PFSK-1 (cell line): Measurements from ENCODE around the gene CDC34.

ENCODE experiments used
- FOXP2 ChIP-seq: optimal IDR thresholded peaks from 2 replicates; pipeline ENCODE3; 2011; ENCODE audit warnings: borderline replicate concordance, control low read depth, inconsistent platforms; ENCODE audit not compliant: insufficient read depth; ENCODE audit errors: extremely low read length, extremely low read depth
- POLR2AphosphoS5 ChIP-seq: IDR thresholded peaks from 2 replicates; pipeline ENCODE4 v1.6.1; 2012; ENCODE audit warnings: low read depth, mild to moderate bottlenecking, control low read depth, low read length, moderate library complexity
- REST ChIP-seq, 2 experiments: IDR thresholded peaks; 2 replicates each; pipeline versions ENCODE4 v1.6.1 to v1.8.0; 2011 to 2012; ENCODE audit warnings: low read depth in 2 of 2, low read length in 2 of 2, control low read depth in 1 of 2, inconsistent platforms in 1 of 2, mild to moderate bottlenecking in 1 of 2, moderate library complexity in 1 of 2; ENCODE audit not compliant: insufficient read depth in 1 of 2
- SIN3A ChIP-seq: IDR thresholded peaks from 2 replicates; pipeline ENCODE4 v1.6.1; 2012; ENCODE audit warnings: mild to moderate bottlenecking, low read length, moderate library complexity, borderline replicate concordance; ENCODE audit not compliant: insufficient read depth
- TAF1 ChIP-seq: IDR thresholded peaks from 2 replicates; pipeline ENCODE4 v1.6.1; 2012; ENCODE audit warnings: low read length, control low read depth, borderline replicate concordance; ENCODE audit not compliant: insufficient read depth

Gene CDC34

GRCh38 chr19:495081-495401, 36.5 kb upstream of the CDC34 start:
- TF ChIP-seq FOXP2 (no peak), TAF1 (no peak), POLR2AphosphoS5 (no peak), REST (IDR thresholded peaks at IDR 0.05; ENCODE audit: insufficient read depth in 1 of 2, low read depth in 2 of 2, low read length in 2 of 2) (no peak), SIN3A (no peak)

- no peak for TF ChIP-seq POLR2AphosphoS5
- TF ChIP-seq SIN3A = no peak
- no peak for TF ChIP-seq TAF1
- no peak for TF ChIP-seq FOXP2
- no peak for TF ChIP-seq REST (IDR thresholded peaks at IDR 0.05; ENCODE audit: insufficient read depth in 1 of 2, low read depth in 2 of 2, low read length in 2 of 2)
Observed at GRCh38 chr19:495402-496111, 36.0 kb upstream of the CDC34 start.

GRCh38 chr19:496112-496665, 35.4 kb upstream of the CDC34 start, which contains the start of gene MADCAM1:
Gene MADCAM1 (plus strand): TSS chr19:496486. CDS start chr19:496500, 14 bp downstream.
- TF ChIP-seq FOXP2 (no peak), SIN3A (no peak), POLR2AphosphoS5 (no peak), REST (IDR thresholded peaks at IDR 0.05; ENCODE audit: insufficient read depth in 1 of 2, low read depth in 2 of 2, low read length in 2 of 2) (no peak), TAF1 (no peak)

- TF ChIP-seq SIN3A (no peak), FOXP2 (no peak), POLR2AphosphoS5 (no peak), REST (IDR thresholded peaks at IDR 0.05; ENCODE audit: insufficient read depth in 1 of 2, low read depth in 2 of 2, low read length in 2 of 2) (no peak), TAF1 (no peak)
Observed at GRCh38 chr19:496986-497385, 34.6 kb upstream of the CDC34 start.

GRCh38 chr19:497491-497868, 34.1 kb upstream of the CDC34 start:
- TF ChIP-seq SIN3A (no peak), REST (IDR thresholded peaks at IDR 0.05; ENCODE audit: insufficient read depth in 1 of 2, low read depth in 2 of 2, low read length in 2 of 2) (no peak), FOXP2 (no peak)
